Measurements from ENCODE around the gene RFWD3. TPM values are rescaled to one million over a fixed set of nuclear protein-coding genes. Genes with fewer than 3 reads are reported as not detected.
A peak's percentile ranks its signal among the peaks of the same experiment; 100 is the strongest.

The RFWD3 gene, protein sequence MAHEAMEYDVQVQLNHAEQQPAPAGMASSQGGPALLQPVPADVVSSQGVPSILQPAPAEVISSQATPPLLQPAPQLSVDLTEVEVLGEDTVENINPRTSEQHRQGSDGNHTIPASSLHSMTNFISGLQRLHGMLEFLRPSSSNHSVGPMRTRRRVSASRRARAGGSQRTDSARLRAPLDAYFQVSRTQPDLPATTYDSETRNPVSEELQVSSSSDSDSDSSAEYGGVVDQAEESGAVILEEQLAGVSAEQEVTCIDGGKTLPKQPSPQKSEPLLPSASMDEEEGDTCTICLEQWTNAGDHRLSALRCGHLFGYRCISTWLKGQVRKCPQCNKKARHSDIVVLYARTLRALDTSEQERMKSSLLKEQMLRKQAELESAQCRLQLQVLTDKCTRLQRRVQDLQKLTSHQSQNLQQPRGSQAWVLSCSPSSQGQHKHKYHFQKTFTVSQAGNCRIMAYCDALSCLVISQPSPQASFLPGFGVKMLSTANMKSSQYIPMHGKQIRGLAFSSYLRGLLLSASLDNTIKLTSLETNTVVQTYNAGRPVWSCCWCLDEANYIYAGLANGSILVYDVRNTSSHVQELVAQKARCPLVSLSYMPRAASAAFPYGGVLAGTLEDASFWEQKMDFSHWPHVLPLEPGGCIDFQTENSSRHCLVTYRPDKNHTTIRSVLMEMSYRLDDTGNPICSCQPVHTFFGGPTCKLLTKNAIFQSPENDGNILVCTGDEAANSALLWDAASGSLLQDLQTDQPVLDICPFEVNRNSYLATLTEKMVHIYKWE
- 10 to 100 TPM in 1 of 6 experiments, 1 to 10 TPM in 5; 5.4 to 10.3 (median 7.3) TPM for total RNA-seq
- long read RNA-seq, result 0 reads

DNA sequence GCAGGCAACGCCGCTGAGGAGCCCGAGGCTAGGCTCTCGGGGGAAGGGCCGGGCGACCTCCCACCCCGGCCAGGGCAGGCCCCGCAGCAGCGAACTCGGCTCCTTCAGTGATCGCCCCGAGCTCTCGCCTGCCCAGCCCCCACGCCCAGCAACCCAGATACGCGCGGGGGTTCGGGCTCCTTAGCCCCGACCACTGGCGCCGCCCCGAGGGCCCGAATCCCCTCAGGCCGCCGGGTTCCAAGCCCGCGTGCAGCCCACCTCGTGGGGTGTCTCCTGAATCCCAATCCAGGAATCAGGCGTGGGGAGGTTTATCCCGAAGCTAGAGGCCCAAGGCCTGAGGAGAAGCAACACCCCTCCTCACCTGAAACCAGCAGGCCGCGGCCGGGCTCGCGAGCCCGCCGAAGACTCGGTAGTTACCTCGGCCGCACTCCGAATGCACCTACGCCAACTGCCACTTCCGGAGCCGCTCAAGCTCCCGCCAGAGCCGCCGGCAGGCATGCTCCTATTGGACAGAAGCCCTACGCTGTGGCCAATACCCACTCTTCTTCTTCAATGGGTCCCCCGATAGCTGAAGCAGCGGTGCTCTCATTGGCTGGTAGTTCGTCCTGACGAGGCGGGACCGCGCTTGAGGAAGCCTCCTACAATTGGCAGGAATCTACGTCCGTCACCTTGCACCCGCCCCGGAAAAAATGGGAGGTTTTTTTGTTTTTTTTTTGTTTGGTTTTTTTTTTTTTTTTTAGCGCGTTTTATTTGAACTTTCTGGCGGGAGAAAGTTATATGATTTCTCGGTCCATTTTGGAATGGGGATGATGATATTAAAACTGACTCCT lies at the start of gene RFWD3:
Gene RFWD3 (minus strand): TSS at position 453 of the 830 bp plus-strand sequence. CDS start 5,428 bp downstream, outside the sequence.
- TF ChIP-seq POLR2A (IDR thresholded peaks at IDR 0.05), result peak; percentile 61
- TF ChIP-seq CTCF (IDR thresholded peaks at IDR 0.05), result no peak
- H3K27ac ChIP-seq, result peak within 1 kb of the TSS in 2 of 3 donors; percentile 39
- peak within 1 kb of the TSS; percentile 66 to 75 (median 68) for H3K4me3 ChIP-seq
- H3K9me3 ChIP-seq, result no peaks in the 10 kb centered on the region
- 0% methylated on average over 21 of the region's 63 CpGs for WGBS (ENCODE audit: insufficient coverage, low coverage, low lambda C conversion rate, missing lambda C conversion rate)
- H3K4me1 ChIP-seq, result peaks cover 0 to 4% (median 0%) of the 10 kb centered on the region in 4 donors
- H3K36me3 ChIP-seq, result peaks cover 0 to 19% (median 0%) of the 10 kb centered on the region in 4 donors
- ATAC-seq, result peak; percentile 100
- intact Hi-C loops (cut with DNase I), result no loop called here
- no peaks in the 10 kb centered on the region for H3K27me3 ChIP-seq
- peak; percentile 95 to 98 (median 98) for DNase-seq

DNA sequence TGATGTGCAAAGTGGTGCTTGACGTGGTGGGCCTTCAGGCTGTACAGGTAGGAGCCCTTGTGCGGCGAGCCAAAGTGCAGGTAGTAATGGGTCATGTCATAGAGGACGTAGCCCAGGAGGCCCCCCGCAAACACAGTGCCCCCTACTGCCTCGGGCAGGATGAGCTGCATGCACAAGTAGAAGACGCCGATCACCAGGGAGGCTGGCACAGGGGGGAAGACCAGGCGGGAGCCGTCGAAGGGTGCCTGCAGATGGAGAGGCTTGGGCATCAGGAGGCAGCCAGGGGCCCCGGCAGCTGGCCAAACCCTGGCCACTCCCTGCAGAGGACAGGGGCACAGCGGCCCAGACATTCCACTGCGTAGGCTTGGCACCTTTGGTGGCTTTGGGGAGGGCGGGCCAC lies 49.7 kb upstream of the RFWD3 start:
- WGBS (ENCODE audit: insufficient coverage, low coverage, low lambda C conversion rate, missing lambda C conversion rate), result no CpG with 5 or more reads among the region's 15 CpGs
- no peaks in the 10 kb centered on the region for H3K36me3 ChIP-seq
- H3K9me3 ChIP-seq, result no peaks in the 10 kb centered on the region
- TF ChIP-seq POLR2A (IDR thresholded peaks at IDR 0.05) (no peak), CTCF (IDR thresholded peaks at IDR 0.05) (no peak)
- H3K27ac ChIP-seq, result no peak overlapping the region
- ATAC-seq, result no peak
- no peaks in the 10 kb centered on the region for H3K4me1 ChIP-seq
- peak in 1 of 3 donors; percentile 43 for DNase-seq
- intact Hi-C loops (cut with DNase I), result loop anchor here in 1 of 2 donors (10.0 kb wide), 1 partner anchor 148 kb away; no protein-coding TSS in a partner anchor
- H3K4me3 ChIP-seq, result no peak overlapping the region
- no peaks in the 10 kb centered on the region for H3K27me3 ChIP-seq

- TF ChIP-seq CTCF (IDR thresholded peaks at IDR 0.05), result no peak
- TF ChIP-seq POLR2A (IDR thresholded peaks at IDR 0.05), result no peak
- no peaks in the 10 kb centered on the region for H3K4me1 ChIP-seq
- no peak overlapping the region for H3K4me3 ChIP-seq
- no peak overlapping the region for H3K27ac ChIP-seq
- DNase-seq, result peak in 1 of 3 donors; percentile 23
- ATAC-seq, result no peak
- intact Hi-C loops (cut with DNase I), result loop anchor here in 1 of 2 donors (10.0 kb wide), 1 partner anchor 151 kb away; no protein-coding TSS in a partner anchor
- H3K27me3 ChIP-seq, result no peaks in the 10 kb centered on the region
- no peaks in the 10 kb centered on the region for H3K9me3 ChIP-seq
- no peaks in the 10 kb centered on the region for H3K36me3 ChIP-seq
- 73% methylated on average over 7 of the region's 10 CpGs for WGBS (ENCODE audit: insufficient coverage, low coverage, low lambda C conversion rate, missing lambda C conversion rate)
These were observed 47.2 kb upstream of the RFWD3 start for GRCh38 chr16:74713876-74714275.

DNA sequence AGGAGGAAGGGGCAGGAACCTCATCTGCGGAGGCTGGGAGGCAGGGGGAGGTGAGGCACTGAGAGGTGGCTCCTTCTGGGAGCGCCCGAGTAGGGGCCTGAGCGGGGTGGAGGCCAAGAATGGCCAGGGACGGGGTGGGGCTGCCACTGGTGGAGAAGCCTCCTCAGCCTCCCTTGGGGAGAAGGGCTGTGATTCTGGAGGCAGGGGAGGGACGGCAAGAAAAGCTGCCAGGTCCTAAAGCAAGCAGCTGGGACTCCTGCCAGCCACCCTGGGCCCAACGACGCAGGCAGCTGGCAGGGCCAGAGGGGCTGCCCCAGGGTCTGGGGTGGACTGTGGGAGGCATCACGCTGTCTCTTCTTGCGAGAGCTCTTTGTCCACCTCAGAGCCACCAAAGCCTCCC lies 46.6 kb upstream of the RFWD3 start:
- no peak overlapping the region for H3K4me3 ChIP-seq
- intact Hi-C loops (cut with DNase I), result loop anchor here in 1 of 2 donors (10.0 kb wide), 1 partner anchor 151 kb away; no protein-coding TSS in a partner anchor
- ATAC-seq (no peak), DNase-seq (no peak)
- H3K27me3 ChIP-seq, result no peaks in the 10 kb centered on the region
- no peaks in the 10 kb centered on the region for H3K9me3 ChIP-seq
- no peaks in the 10 kb centered on the region for H3K36me3 ChIP-seq
- TF ChIP-seq CTCF (IDR thresholded peaks at IDR 0.05), result no peak
- TF ChIP-seq POLR2A (IDR thresholded peaks at IDR 0.05), result no peak
- H3K27ac ChIP-seq, result no peak overlapping the region
- 81% methylated on average over 5 of the region's 10 CpGs for whole genome bisulfite sequencing (ENCODE audit: insufficient coverage, low coverage, low lambda C conversion rate, missing lambda C conversion rate)
- H3K4me1 ChIP-seq, result no peaks in the 10 kb centered on the region

All from right lobe of liver (tissue), 6 donors.